ENCODE measurements around the gene WIF1.
A peak's percentile ranks its signal among the peaks of the same experiment; 100 is the strongest.

WIF1 gene

DNA sequence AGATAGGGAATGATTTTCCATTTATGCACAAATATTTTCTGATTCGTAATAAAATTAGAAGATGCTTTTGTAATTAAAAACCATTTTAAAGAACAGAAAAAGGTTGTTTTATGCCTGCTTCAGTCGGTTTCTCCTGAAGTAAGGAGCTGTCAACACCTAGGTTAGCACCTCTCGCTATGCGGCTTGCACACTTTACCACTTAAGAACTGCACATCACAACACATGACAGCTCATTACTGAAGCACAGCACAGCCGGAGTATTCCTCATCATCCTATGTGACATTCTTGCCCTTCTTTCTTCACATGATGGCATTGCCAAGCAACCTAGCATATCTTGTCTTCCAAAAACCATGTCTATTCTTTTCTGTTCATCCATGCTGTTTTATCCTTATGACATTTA, 5.4 kb upstream of the WIF1 start:
- Histone ChIP-seq H3K36me3 (replicated peaks) (no peaks in the 10 kb centered on the region), H3K27ac (no peak overlapping the region), H3K27me3 (replicated peaks) (peaks cover 47% of the 10 kb centered on the region), H3K4me3 (ENCODE audit: low read depth, low read length) (no peak overlapping the region)
- in situ Hi-C loops (cut with HindIII; ENCODE audit: low pct_ligation_motif_present, low sequenced_read_pairs) = no loop called here
- no peak for TF ChIP-seq CTCF (IDR thresholded peaks at IDR 0.05; ENCODE audit: low read depth, low read length, missing control alignments)
- no peak for DNase-seq

GRCh38 chr12:65125975-65126374, 4.9 kb upstream of the WIF1 start:
- in situ Hi-C loops (cut with HindIII; ENCODE audit: low pct_ligation_motif_present, low sequenced_read_pairs) = no loop called here
- TF ChIP-seq CTCF (IDR thresholded peaks at IDR 0.05; ENCODE audit: low read depth, low read length, missing control alignments) = no peak
- no peak overlapping the region for H3K4me3 ChIP-seq (ENCODE audit: low read depth, low read length)
- DNase-seq = no peak
- no peaks in the 10 kb centered on the region for H3K36me3 ChIP-seq (replicated peaks)
- peaks cover 48% of the 10 kb centered on the region for H3K27me3 ChIP-seq (replicated peaks)
- no peak overlapping the region for H3K27ac ChIP-seq

DNA sequence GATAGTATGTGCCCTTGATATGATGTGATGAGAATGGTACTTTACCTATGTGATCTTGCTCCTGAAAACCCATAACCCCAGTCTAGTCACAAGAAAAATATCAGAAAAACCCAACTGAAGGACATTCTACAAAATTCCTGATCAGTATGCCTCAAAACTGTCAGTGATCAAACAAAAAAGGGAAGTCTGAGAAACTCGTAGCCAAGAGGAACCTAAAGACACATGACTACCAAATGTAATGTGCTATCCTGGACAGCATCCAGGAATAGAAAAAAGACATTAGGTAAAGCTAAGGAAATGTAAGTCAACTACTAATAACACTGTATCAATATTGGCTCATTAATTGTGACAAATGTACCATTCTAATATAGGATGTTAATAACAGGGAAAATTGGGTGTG, 4.1 kb upstream of the WIF1 start:
- in situ Hi-C loops (cut with HindIII; ENCODE audit: low pct_ligation_motif_present, low sequenced_read_pairs) = no loop called here
- no peaks in the 10 kb centered on the region for H3K36me3 ChIP-seq (replicated peaks)
- no peak for TF ChIP-seq CTCF (IDR thresholded peaks at IDR 0.05; ENCODE audit: low read depth, low read length, missing control alignments)
- no peak overlapping the region for H3K4me3 ChIP-seq (ENCODE audit: low read depth, low read length)
- H3K27ac ChIP-seq = no peak overlapping the region
- no peak for DNase-seq
- peaks cover 55% of the 10 kb centered on the region for H3K27me3 ChIP-seq (replicated peaks)

GRCh38 chr12:65123435-65124063, 2.4 kb upstream of the WIF1 start:
- no peak overlapping the region for H3K27ac ChIP-seq
- H3K4me3 ChIP-seq (ENCODE audit: low read depth, low read length) = no peak overlapping the region
- in situ Hi-C loops (cut with HindIII; ENCODE audit: low pct_ligation_motif_present, low sequenced_read_pairs) = no loop called here
- TF ChIP-seq CTCF (IDR thresholded peaks at IDR 0.05; ENCODE audit: low read depth, low read length, missing control alignments) = peak; percentile 75
- peaks cover 67% of the 10 kb centered on the region for H3K27me3 ChIP-seq (replicated peaks)
- no peak for DNase-seq
- H3K36me3 ChIP-seq (replicated peaks) = no peaks in the 10 kb centered on the region

DNA sequence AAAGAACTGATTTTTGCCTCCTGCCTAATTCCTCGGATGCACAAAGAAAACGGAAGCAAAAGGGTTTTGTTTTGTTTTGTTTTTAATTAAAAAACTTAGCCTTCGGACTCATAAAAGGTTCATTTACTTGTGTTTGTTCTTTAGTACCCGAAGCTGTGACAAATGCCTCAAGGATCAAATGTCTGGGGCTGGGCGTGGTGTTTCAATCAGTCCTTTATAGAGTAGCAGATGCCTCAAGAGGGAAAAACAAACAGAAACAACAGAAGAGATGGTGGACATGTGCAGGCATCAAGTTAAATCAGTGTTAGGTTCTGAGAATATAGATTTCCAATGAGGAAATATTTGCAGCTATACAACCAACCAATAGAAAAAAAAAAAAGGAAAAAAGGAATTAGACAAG, 1.6 kb upstream of the WIF1 start:
- no peak for TF ChIP-seq CTCF (IDR thresholded peaks at IDR 0.05; ENCODE audit: low read depth, low read length, missing control alignments)
- H3K27ac ChIP-seq = no peak overlapping the region
- DNase-seq = no peak
- H3K36me3 ChIP-seq (replicated peaks) = no peaks in the 10 kb centered on the region
- in situ Hi-C loops (cut with HindIII; ENCODE audit: low pct_ligation_motif_present, low sequenced_read_pairs) = no loop called here
- no peak overlapping the region for H3K4me3 ChIP-seq (ENCODE audit: low read depth, low read length)
- H3K27me3 ChIP-seq (replicated peaks) = peaks cover 68% of the 10 kb centered on the region

DNA sequence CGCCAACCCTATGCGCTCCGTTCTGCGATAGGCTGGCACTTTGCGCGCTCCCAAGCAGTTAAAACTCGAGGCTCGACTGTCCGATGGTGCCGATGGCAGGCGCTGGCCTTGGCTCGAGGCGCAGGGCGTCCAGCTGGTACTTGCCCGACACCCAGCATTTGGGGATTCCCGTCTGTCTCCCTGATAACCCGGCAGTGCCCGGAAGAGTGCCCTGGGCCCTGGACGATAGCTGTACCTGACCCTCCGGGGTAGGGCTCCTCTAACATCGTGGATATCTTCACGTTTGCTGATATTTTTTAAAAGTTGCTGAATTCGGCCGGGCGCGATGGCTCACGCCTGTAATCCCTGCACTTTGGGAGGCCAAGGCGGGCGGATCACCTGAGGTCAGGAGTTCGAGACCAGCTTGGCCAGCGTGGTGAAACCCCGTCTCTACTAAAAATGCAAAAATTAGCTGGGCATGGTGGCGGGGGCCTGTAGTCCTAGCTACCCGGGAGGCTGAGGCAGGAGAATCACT, 908 bp upstream of the WIF1 start:
- Histone ChIP-seq H3K4me3 (ENCODE audit: low read depth, low read length) (no peak overlapping the region), H3K36me3 (replicated peaks) (no peaks in the 10 kb centered on the region), H3K27ac (no peak overlapping the region), H3K27me3 (replicated peaks) (peaks cover 69% of the 10 kb centered on the region)
- in situ Hi-C loops (cut with HindIII; ENCODE audit: low pct_ligation_motif_present, low sequenced_read_pairs) = no loop called here
- no peak for DNase-seq
- no peak for TF ChIP-seq CTCF (IDR thresholded peaks at IDR 0.05; ENCODE audit: low read depth, low read length, missing control alignments)

All from brain microvascular endothelial cell (primary cell).